HL-60 (cell line): ENCODE data around the gene FGF14.

ENCODE experiments used
- CTCF ChIP-seq: IDR thresholded peaks from one replicate; pipeline ENCODE4 v1.5.1; 2011; ENCODE audit warnings: low read length, control low read depth, inconsistent platforms; ENCODE audit not compliant: insufficient read depth
- GABPA ChIP-seq: IDR thresholded peaks from 2 replicates; pipeline ENCODE4 v1.6.1; 2012; ENCODE audit warnings: low read depth
- POLR2AphosphoS5 ChIP-seq: IDR thresholded peaks from 2 replicates; pipeline ENCODE4 v1.6.1; 2012; ENCODE audit warnings: low read depth
- REST ChIP-seq: IDR thresholded peaks from 2 replicates; pipeline ENCODE4 v1.6.1; 2012; ENCODE audit warnings: low read depth; ENCODE audit not compliant: insufficient replicate concordance
- SPI1 ChIP-seq: IDR thresholded peaks from 2 replicates; pipeline ENCODE4 v1.6.1; 2012; ENCODE audit warnings: low read depth, mild to moderate bottlenecking, borderline replicate concordance

- TF ChIP-seq CTCF, result no peak
- TF ChIP-seq POLR2AphosphoS5, result no peak
- TF ChIP-seq REST, result no peak
- no peak for TF ChIP-seq GABPA
- no peak for TF ChIP-seq SPI1
Observed at GRCh38 chr13:101846249-101846648, 555.6 kb downstream of the FGF14 start.
